ENCODE results near the gene CMTM8.

DNA sequence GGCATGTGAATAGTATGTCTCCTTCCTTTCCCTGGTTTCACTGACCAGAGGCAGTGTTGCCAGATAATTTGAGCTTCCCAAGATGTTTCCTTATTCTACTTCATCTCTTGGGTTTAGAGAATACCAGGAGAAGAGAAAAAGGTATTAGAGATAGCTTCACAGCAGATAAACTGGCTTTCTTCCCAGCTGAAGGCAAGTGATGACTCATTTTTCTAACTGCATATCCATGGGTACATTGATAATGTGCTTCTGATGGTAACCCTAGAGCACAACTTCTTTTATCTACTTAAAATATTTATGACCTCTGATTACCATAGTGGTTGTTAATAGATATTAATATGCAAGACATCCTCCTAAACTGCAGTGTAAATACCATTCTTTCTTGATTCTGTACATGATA is 34.6 kb upstream of the CMTM8 start:
- TF ChIP-seq, protein P1, sequence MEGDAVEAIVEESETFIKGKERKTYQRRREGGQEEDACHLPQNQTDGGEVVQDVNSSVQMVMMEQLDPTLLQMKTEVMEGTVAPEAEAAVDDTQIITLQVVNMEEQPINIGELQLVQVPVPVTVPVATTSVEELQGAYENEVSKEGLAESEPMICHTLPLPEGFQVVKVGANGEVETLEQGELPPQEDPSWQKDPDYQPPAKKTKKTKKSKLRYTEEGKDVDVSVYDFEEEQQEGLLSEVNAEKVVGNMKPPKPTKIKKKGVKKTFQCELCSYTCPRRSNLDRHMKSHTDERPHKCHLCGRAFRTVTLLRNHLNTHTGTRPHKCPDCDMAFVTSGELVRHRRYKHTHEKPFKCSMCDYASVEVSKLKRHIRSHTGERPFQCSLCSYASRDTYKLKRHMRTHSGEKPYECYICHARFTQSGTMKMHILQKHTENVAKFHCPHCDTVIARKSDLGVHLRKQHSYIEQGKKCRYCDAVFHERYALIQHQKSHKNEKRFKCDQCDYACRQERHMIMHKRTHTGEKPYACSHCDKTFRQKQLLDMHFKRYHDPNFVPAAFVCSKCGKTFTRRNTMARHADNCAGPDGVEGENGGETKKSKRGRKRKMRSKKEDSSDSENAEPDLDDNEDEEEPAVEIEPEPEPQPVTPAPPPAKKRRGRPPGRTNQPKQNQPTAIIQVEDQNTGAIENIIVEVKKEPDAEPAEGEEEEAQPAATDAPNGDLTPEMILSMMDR (IDR thresholded peaks at IDR 0.05): no peak
- TF ChIP-seq EP300 (IDR thresholded peaks at IDR 0.05): no peak

Data from sigmoid colon (tissue), 4 donors.